ENCODE data around the gene ANKRD31.
"Not testable (repeated sequence)": the region's sequence is repeated elsewhere in the genome, so short reads cannot be mapped to it uniquely, and the experiment has no call there.

The ANKRD31 gene

GRCh38 chr5:75088648-75089047 is 148.0 kb downstream of the ANKRD31 start:
- no peak for DNase-seq (ENCODE audit: insufficient read length, low spot score)
- TF ChIP-seq POU2F2 (IDR thresholded peaks at IDR 0.05; ENCODE audit: low read depth, low read length) (no peak), POLR2AphosphoS5 (IDR thresholded peaks at IDR 0.05; ENCODE audit: low read depth, low read length) (no peak), TAF1 (IDR thresholded peaks at IDR 0.05; ENCODE audit: low read depth, low read length) (no peak), PAX5 (IDR thresholded peaks at IDR 0.05; ENCODE audit: insufficient read depth, low read length, severe bottlenecking) (no peak), SPI1 (IDR thresholded peaks at IDR 0.05; ENCODE audit: low read depth, low read length) (no peak), POLR2A (IDR thresholded peaks at IDR 0.05; ENCODE audit: low read depth, low read length) (no peak)
- no peak for FAIRE-seq

GRCh38 chr5:75081510-75081909 is 155.2 kb downstream of the ANKRD31 start:
- DNase-seq (ENCODE audit: insufficient read length, low spot score) (no peak), FAIRE-seq (no peak)
- TF ChIP-seq POLR2AphosphoS5 (IDR thresholded peaks at IDR 0.05; ENCODE audit: low read depth, low read length) (no peak), SPI1 (IDR thresholded peaks at IDR 0.05; ENCODE audit: low read depth, low read length) (no peak), TAF1 (IDR thresholded peaks at IDR 0.05; ENCODE audit: low read depth, low read length) (no peak), POLR2A (IDR thresholded peaks at IDR 0.05; ENCODE audit: low read depth, low read length) (no peak), POU2F2 (IDR thresholded peaks at IDR 0.05; ENCODE audit: low read depth, low read length) (no peak), PAX5 (IDR thresholded peaks at IDR 0.05; ENCODE audit: insufficient read depth, low read length, severe bottlenecking) (no peak)

- not testable (repeated sequence) for DNase-seq (ENCODE audit: insufficient read length, low spot score); FAIRE-seq
Measured at GRCh38 chr5:75079346-75079745, 157.3 kb downstream of the ANKRD31 start.

GRCh38 chr5:75078027-75078426 is 158.7 kb downstream of the ANKRD31 start:
- DNase-seq (ENCODE audit: insufficient read length, low spot score): no peak
- TF ChIP-seq TAF1 (IDR thresholded peaks at IDR 0.05; ENCODE audit: low read depth, low read length): no peak
- no peak for TF ChIP-seq POLR2AphosphoS5 (IDR thresholded peaks at IDR 0.05; ENCODE audit: low read depth, low read length)
- TF ChIP-seq POU2F2 (IDR thresholded peaks at IDR 0.05; ENCODE audit: low read depth, low read length): no peak
- TF ChIP-seq PAX5 (IDR thresholded peaks at IDR 0.05; ENCODE audit: insufficient read depth, low read length, severe bottlenecking): no peak
- TF ChIP-seq SPI1 (IDR thresholded peaks at IDR 0.05; ENCODE audit: low read depth, low read length): no peak
- no peak for TF ChIP-seq POLR2A (IDR thresholded peaks at IDR 0.05; ENCODE audit: low read depth, low read length)
- no peak for FAIRE-seq

GRCh38 chr5:75072061-75072460 is 164.6 kb downstream of the ANKRD31 start:
- DNase-seq (ENCODE audit: insufficient read length, low spot score) (no peak), FAIRE-seq (no peak)
- TF ChIP-seq PAX5 (IDR thresholded peaks at IDR 0.05; ENCODE audit: insufficient read depth, low read length, severe bottlenecking) (no peak), POLR2AphosphoS5 (IDR thresholded peaks at IDR 0.05; ENCODE audit: low read depth, low read length) (no peak), SPI1 (IDR thresholded peaks at IDR 0.05; ENCODE audit: low read depth, low read length) (no peak), TAF1 (IDR thresholded peaks at IDR 0.05; ENCODE audit: low read depth, low read length) (no peak), POLR2A (IDR thresholded peaks at IDR 0.05; ENCODE audit: low read depth, low read length) (no peak), POU2F2 (IDR thresholded peaks at IDR 0.05; ENCODE audit: low read depth, low read length) (no peak)

GRCh38 chr5:75071100-75071499 is 165.6 kb downstream of the ANKRD31 start:
- DNase-seq (ENCODE audit: insufficient read length, low spot score) (no peak), FAIRE-seq (no peak)
- no peak for TF ChIP-seq POLR2AphosphoS5 (IDR thresholded peaks at IDR 0.05; ENCODE audit: low read depth, low read length)

- no peak for FAIRE-seq
- no peak for TF ChIP-seq PAX5 (IDR thresholded peaks at IDR 0.05; ENCODE audit: insufficient read depth, low read length, severe bottlenecking)
- DNase-seq (ENCODE audit: insufficient read length, low spot score): no peak
Measured at GRCh38 chr5:75067434-75067833, 169.2 kb downstream of the ANKRD31 start.

GRCh38 chr5:75062925-75063531 is 173.7 kb downstream of the ANKRD31 start:
- FAIRE-seq (no peak), DNase-seq (ENCODE audit: insufficient read length, low spot score) (no peak)
- TF ChIP-seq SPI1 (IDR thresholded peaks at IDR 0.05; ENCODE audit: low read depth, low read length) (peak; percentile 52; the same call in 1 of the 2 replicates), POLR2A (IDR thresholded peaks at IDR 0.05; ENCODE audit: low read depth, low read length) (no peak), PAX5 (IDR thresholded peaks at IDR 0.05; ENCODE audit: insufficient read depth, low read length, severe bottlenecking) (no peak), POU2F2 (IDR thresholded peaks at IDR 0.05; ENCODE audit: low read depth, low read length) (no peak), POLR2AphosphoS5 (IDR thresholded peaks at IDR 0.05; ENCODE audit: low read depth, low read length) (no peak), TAF1 (IDR thresholded peaks at IDR 0.05; ENCODE audit: low read depth, low read length) (no peak)

- no peak for DNase-seq (ENCODE audit: insufficient read length, low spot score)
- TF ChIP-seq POLR2AphosphoS5 (IDR thresholded peaks at IDR 0.05; ENCODE audit: low read depth, low read length): no peak
- TF ChIP-seq POU2F2 (IDR thresholded peaks at IDR 0.05; ENCODE audit: low read depth, low read length): no peak
- TF ChIP-seq PAX5 (IDR thresholded peaks at IDR 0.05; ENCODE audit: insufficient read depth, low read length, severe bottlenecking): no peak
- TF ChIP-seq SPI1 (IDR thresholded peaks at IDR 0.05; ENCODE audit: low read depth, low read length): no peak
- no peak for TF ChIP-seq TAF1 (IDR thresholded peaks at IDR 0.05; ENCODE audit: low read depth, low read length)
- no peak for TF ChIP-seq POLR2A (IDR thresholded peaks at IDR 0.05; ENCODE audit: low read depth, low read length)
- no peak for FAIRE-seq
Measured at GRCh38 chr5:75059912-75060545, 176.6 kb downstream of the ANKRD31 start.

- no peak for FAIRE-seq
- TF ChIP-seq SPI1 (IDR thresholded peaks at IDR 0.05; ENCODE audit: low read depth, low read length): no peak
- no peak for TF ChIP-seq POLR2AphosphoS5 (IDR thresholded peaks at IDR 0.05; ENCODE audit: low read depth, low read length)
- no peak for TF ChIP-seq POLR2A (IDR thresholded peaks at IDR 0.05; ENCODE audit: low read depth, low read length)
- TF ChIP-seq TAF1 (IDR thresholded peaks at IDR 0.05; ENCODE audit: low read depth, low read length): no peak
- no peak for DNase-seq (ENCODE audit: insufficient read length, low spot score)
Measured at GRCh38 chr5:75058986-75059535, 177.6 kb downstream of the ANKRD31 start.

All from GM12891 (cell line).